ENCODE measurements around the gene NFIX. TPM values are rescaled to one million over a fixed set of nuclear protein-coding genes. Genes with fewer than 3 reads are reported as not detected.

Gene NFIX
- total and polyA plus RNA-seq, 9 of the 15 experiments (the other 6 are each of a cell fraction or from before 2014, with no cell fraction given) = 0.28 to 26.8 (median 5.4) TPM

GRCh38 chr19:13056052-13056660 lies 60.9 kb downstream of the NFIX start:
- in situ Hi-C loops (cut with MboI) = no loop called here
- Histone ChIP-seq H3K9ac (ENCODE audit: insufficient read depth in 1 of 2, low read depth in 2 of 2, low read length in 2 of 2) (peak overlapping the region in 1 of 2 experiments; percentile 50; a peak in 1 of 4 replicates), H3K36me3 (ENCODE audit: control insufficient read depth, insufficient read depth, low read length) (no peaks in the 10 kb centered on the region), H3K27me3 (ENCODE audit: control insufficient read depth in 2 of 2, insufficient read depth in 2 of 2, low read length in 2 of 2) (no peaks in the 10 kb centered on the region), H2AFZ (ENCODE audit: low read depth, low read length) (no peak overlapping the region), H3K9me1 (ENCODE audit: control insufficient read depth, insufficient read depth, low read length) (peaks cover 6% of the 10 kb centered on the region), H3K4me3 (no peak overlapping the region), H3K9me3 (replicated peaks; ENCODE audit: control insufficient read depth, insufficient read depth, low read depth, low read length) (no peaks in the 10 kb centered on the region), H3K27ac (ENCODE audit: extremely low read depth, low read depth, low read length) (no peak overlapping the region), H3K4me2 (ENCODE audit: insufficient read depth, low read length) (no peak overlapping the region), H3K4me1 (replicated peaks in 1 of 2; ENCODE audit: control insufficient read depth in 2 of 2, insufficient read depth in 2 of 2, low read length in 2 of 2) (peaks cover 15 to 60% of the 10 kb centered on the region in 2 experiments), H4K20me1 (replicated peaks; ENCODE audit: control insufficient read depth, insufficient read depth, low read length) (peaks cover 49% of the 10 kb centered on the region), H3K79me2 (ENCODE audit: control insufficient read depth, insufficient read depth, low read length) (peaks cover 11% of the 10 kb centered on the region; the same call in 2 of the 3 replicates)
- no TSS peak for BruUV-seq (replicated peaks)
- CTCF ChIA-PET (ENCODE audit: low intra/inter-chr PET ratio) = no interaction called here
- TF ChIP-seq POLR2A (conservative IDR thresholded peaks at IDR 0.05) (no peak), MYNN (IDR thresholded peaks at IDR 0.05) (no peak), MYNN (CRISPR knock-in tag; IDR thresholded peaks at IDR 0.05) (no peak), NEUROD1 (IDR thresholded peaks at IDR 0.05; ENCODE audit: borderline replicate concordance, low read depth, low read length, partially characterized antibody) (no peak), MAFF (IDR thresholded peaks at IDR 0.05; ENCODE audit: low read length) (no peak)
- TF ChIP-seq, protein P1, sequence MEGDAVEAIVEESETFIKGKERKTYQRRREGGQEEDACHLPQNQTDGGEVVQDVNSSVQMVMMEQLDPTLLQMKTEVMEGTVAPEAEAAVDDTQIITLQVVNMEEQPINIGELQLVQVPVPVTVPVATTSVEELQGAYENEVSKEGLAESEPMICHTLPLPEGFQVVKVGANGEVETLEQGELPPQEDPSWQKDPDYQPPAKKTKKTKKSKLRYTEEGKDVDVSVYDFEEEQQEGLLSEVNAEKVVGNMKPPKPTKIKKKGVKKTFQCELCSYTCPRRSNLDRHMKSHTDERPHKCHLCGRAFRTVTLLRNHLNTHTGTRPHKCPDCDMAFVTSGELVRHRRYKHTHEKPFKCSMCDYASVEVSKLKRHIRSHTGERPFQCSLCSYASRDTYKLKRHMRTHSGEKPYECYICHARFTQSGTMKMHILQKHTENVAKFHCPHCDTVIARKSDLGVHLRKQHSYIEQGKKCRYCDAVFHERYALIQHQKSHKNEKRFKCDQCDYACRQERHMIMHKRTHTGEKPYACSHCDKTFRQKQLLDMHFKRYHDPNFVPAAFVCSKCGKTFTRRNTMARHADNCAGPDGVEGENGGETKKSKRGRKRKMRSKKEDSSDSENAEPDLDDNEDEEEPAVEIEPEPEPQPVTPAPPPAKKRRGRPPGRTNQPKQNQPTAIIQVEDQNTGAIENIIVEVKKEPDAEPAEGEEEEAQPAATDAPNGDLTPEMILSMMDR (IDR thresholded peaks at IDR 0.05 in 2 of 3, conservative IDR thresholded peaks at IDR 0.05 in 1 of 3; ENCODE audit: insufficient read depth in 2 of 3, low read depth in 1 of 3, low read length in 3 of 3) = no peak
- no peak for ATAC-seq
- WGBS (ENCODE audit: insufficient coverage, low coverage, missing lambda C conversion rate) = 68% methylated on average over 16 of the region's 17 CpGs
- POLR2A ChIA-PET = interaction anchor here (1.6 kb wide), 1 partner anchor 12 kb away, joined by 11 read pairs; no protein-coding TSS in a partner anchor
- FAIRE-seq = no peak
- intact Hi-C loops (cut with micrococcal nuclease) = no loop called here
- DNase-seq (ENCODE audit: extremely low read depth in 1 of 4, low spot score in 3 of 4) = no peak
